Mesothelial cell of epicardium (in vitro differentiated cells): ENCODE data around the gene HIBADH. TPM values are rescaled to one million over a fixed set of nuclear protein-coding genes. Genes with fewer than 3 reads are reported as not detected.

ENCODE experiments used
- DNase-seq, 2 experiments: peaks; one replicate each; pipeline ENCODE4 v3.0.0; 2021; ENCODE audit warnings: low spot score in 2 of 2; ENCODE audit not compliant: unreplicated experiment in 2 of 2
- H3K27ac Mint-ChIP-seq: 2 replicates; pipeline ENCODE4 v1.8.0; 2021; ENCODE audit warnings: mixed read lengths
- H3K27me3 Mint-ChIP-seq: 2 replicates; pipeline ENCODE4 v1.8.0; 2021; ENCODE audit warnings: low read depth, mixed read lengths
- H3K36me3 Mint-ChIP-seq: 2 replicates; pipeline ENCODE4 v1.8.0; 2021; ENCODE audit warnings: mixed read lengths
- H3K4me1 Mint-ChIP-seq: 2 replicates; pipeline ENCODE4 v1.8.0; 2021; ENCODE audit warnings: mixed read lengths
- H3K4me3 Mint-ChIP-seq: 2 replicates; pipeline ENCODE4 v1.8.0; 2021; ENCODE audit warnings: mild to moderate bottlenecking, moderate library complexity, mixed read lengths
- H3K9me3 Mint-ChIP-seq: 2 replicates; pipeline ENCODE4 v1.8.0; 2021; ENCODE audit warnings: mixed read lengths
- total RNA-seq: library from RNA; stranded (reverse); gene quantifications from 3 replicates; pipeline ENCODE4 v1.2.1, GENCODE V29; 2021
- TF ChIP-seq, protein P1 (sequence below): fragments of 200-600 bp; sonication (generic); IDR thresholded peaks from one replicate; pipeline ENCODE4 v1.5.0; 2021; ENCODE audit warnings: antibody characterized with exemption; ENCODE audit not compliant: unreplicated experiment

HIBADH gene
- total RNA-seq, 1 donor from 2014 or later, result 33.2 TPM

GRCh38 chr7:27554826-27555225 is 107.9 kb downstream of the HIBADH start:
- peaks cover 15% of the 10 kb centered on the region for H3K36me3 Mint-ChIP-seq
- TF ChIP-seq, protein P1, sequence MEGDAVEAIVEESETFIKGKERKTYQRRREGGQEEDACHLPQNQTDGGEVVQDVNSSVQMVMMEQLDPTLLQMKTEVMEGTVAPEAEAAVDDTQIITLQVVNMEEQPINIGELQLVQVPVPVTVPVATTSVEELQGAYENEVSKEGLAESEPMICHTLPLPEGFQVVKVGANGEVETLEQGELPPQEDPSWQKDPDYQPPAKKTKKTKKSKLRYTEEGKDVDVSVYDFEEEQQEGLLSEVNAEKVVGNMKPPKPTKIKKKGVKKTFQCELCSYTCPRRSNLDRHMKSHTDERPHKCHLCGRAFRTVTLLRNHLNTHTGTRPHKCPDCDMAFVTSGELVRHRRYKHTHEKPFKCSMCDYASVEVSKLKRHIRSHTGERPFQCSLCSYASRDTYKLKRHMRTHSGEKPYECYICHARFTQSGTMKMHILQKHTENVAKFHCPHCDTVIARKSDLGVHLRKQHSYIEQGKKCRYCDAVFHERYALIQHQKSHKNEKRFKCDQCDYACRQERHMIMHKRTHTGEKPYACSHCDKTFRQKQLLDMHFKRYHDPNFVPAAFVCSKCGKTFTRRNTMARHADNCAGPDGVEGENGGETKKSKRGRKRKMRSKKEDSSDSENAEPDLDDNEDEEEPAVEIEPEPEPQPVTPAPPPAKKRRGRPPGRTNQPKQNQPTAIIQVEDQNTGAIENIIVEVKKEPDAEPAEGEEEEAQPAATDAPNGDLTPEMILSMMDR, result no peak
- H3K9me3 Mint-ChIP-seq, result peaks cover 17% of the 10 kb centered on the region
- H3K4me1 Mint-ChIP-seq, result no peaks in the 10 kb centered on the region
- H3K4me3 Mint-ChIP-seq, result no peak overlapping the region
- H3K27ac Mint-ChIP-seq, result no peak overlapping the region
- no peaks in the 10 kb centered on the region for H3K27me3 Mint-ChIP-seq
- DNase-seq, result no peak

DNA sequence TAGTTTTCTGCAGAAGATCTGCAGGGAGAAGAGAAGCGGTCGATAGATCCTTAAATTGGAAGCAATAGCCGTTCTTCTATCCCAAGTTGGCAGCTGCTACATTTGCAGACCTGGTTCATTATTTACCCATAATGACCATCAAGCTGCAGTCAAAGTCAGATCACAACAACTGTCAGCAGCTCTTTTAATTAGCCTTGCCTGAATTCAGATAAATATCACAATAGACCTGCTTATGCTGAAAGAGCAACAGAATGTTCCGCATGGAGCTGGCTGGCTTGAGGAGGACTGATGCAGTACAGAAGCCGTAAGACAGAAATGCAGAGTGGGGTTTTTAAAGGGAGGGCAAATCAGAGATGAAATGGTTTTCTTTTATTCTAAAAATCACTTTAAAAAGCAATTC is 109.4 kb downstream of the HIBADH start:
- H3K9me3 Mint-ChIP-seq, result peaks cover 7% of the 10 kb centered on the region
- peaks cover 8% of the 10 kb centered on the region for H3K36me3 Mint-ChIP-seq
- no peak overlapping the region for H3K4me3 Mint-ChIP-seq
- TF ChIP-seq, protein P1, result no peak
- DNase-seq, result no peak
- H3K27ac Mint-ChIP-seq, result no peak overlapping the region
- H3K4me1 Mint-ChIP-seq, result peaks cover 7% of the 10 kb centered on the region
- H3K27me3 Mint-ChIP-seq, result no peaks in the 10 kb centered on the region

DNA sequence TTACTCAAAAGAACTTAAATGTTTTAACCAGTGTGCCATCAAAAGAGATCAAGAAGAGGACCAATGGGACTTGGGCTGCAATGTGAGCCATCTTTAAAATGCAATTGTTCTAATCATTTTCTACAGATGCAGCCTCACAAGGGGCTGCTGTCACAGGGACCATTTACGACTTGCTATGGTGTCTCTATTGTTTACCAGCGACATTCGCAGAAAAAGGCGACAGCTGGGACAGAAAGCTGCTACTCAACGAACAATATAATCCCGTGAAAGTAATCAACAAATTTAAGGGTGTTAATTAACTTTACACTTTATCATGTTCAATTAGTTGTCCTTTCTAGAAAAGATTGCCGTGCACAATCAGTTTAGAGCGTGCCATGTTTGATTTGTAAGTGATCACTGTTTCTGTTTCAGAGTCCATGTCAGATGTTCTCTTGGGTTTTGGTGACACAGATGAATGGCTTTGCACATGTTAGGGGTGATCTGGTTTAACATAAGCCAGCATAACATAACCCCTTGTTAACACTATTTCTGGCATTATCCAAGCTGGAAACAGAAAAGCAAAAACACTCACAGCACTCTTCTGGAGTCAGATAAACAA is 110.8 kb downstream of the HIBADH start:
- H3K27me3 Mint-ChIP-seq, result no peaks in the 10 kb centered on the region
- no peak for DNase-seq
- no peak overlapping the region for H3K4me3 Mint-ChIP-seq
- peaks cover 3% of the 10 kb centered on the region for H3K36me3 Mint-ChIP-seq
- no peaks in the 10 kb centered on the region for H3K9me3 Mint-ChIP-seq
- H3K27ac Mint-ChIP-seq, result no peak overlapping the region
- peaks cover 18% of the 10 kb centered on the region for H3K4me1 Mint-ChIP-seq
- TF ChIP-seq, protein P1, result no peak

- Mint-ChIP-seq H3K4me1 (peaks cover 20% of the 10 kb centered on the region), H3K9me3 (no peaks in the 10 kb centered on the region), H3K36me3 (no peaks in the 10 kb centered on the region), H3K27ac (no peak overlapping the region), H3K4me3 (no peak overlapping the region), H3K27me3 (no peaks in the 10 kb centered on the region)
- TF ChIP-seq, protein P1, result no peak
- DNase-seq, result no peak
Observed at GRCh38 chr7:27549606-27550005, 113.1 kb downstream of the HIBADH start.

- Mint-ChIP-seq H3K4me1 (peaks cover 20% of the 10 kb centered on the region), H3K27me3 (no peaks in the 10 kb centered on the region), H3K9me3 (no peaks in the 10 kb centered on the region), H3K36me3 (no peaks in the 10 kb centered on the region), H3K27ac (no peak overlapping the region), H3K4me3 (no peak overlapping the region)
- TF ChIP-seq, protein P1, result no peak
- no peak for DNase-seq
Observed at GRCh38 chr7:27548304-27548703, 114.4 kb downstream of the HIBADH start.

- H3K4me1 Mint-ChIP-seq, result peaks cover 20% of the 10 kb centered on the region
- H3K9me3 Mint-ChIP-seq, result peaks cover 6% of the 10 kb centered on the region
- peaks cover 8% of the 10 kb centered on the region for H3K36me3 Mint-ChIP-seq
- peak overlapping the region; percentile 59 for H3K27ac Mint-ChIP-seq
- TF ChIP-seq, protein P1, result no peak
- no peak for DNase-seq
- no peak overlapping the region for H3K4me3 Mint-ChIP-seq
- no peaks in the 10 kb centered on the region for H3K27me3 Mint-ChIP-seq
Observed at GRCh38 chr7:27547401-27547800, 115.3 kb downstream of the HIBADH start.
